Karpas-422 (cell line): ENCODE data around the gene FHIT. TPM values are rescaled to one million over a fixed set of nuclear protein-coding genes. Genes with fewer than 3 reads are reported as not detected.

ENCODE experiments used
- DNase-seq: peaks from one replicate; pipeline ENCODE4 v3.0.0-alpha.2; 2015
- H2AFZ ChIP-seq: fragments of 200-600 bp; sonication (generic); 2 replicates; pipeline ENCODE4 v1.6.1; 2014; ENCODE audit warnings: antibody characterized with exemption, low read length, mixed read lengths
- H3K27ac ChIP-seq: fragments of 200-600 bp; sonication (generic); 2 replicates; pipeline ENCODE4 v1.5.1; 2014; ENCODE audit warnings: mild to moderate bottlenecking, low read length, moderate library complexity
- H3K27me3 ChIP-seq: fragments of 200-600 bp; sonication (generic); 2 replicates; pipeline ENCODE4 v1.6.1; 2014; ENCODE audit warnings: low read length, mixed read lengths
- H3K36me3 ChIP-seq: fragments of 200-600 bp; sonication (generic); 2 replicates; pipeline ENCODE4 v1.6.1; 2014; ENCODE audit warnings: low read length, mixed read lengths; ENCODE audit not compliant: insufficient read depth
- H3K4me1 ChIP-seq: fragments of 200-600 bp; sonication (generic); 2 replicates; pipeline ENCODE4 v1.6.1; 2014; ENCODE audit warnings: mild to moderate bottlenecking, low read length, mixed read lengths
- H3K4me2 ChIP-seq: fragments of 200-600 bp; sonication (generic); 2 replicates; pipeline ENCODE4 v1.6.1; 2014; ENCODE audit warnings: low read length, low read depth, mild to moderate bottlenecking; ENCODE audit not compliant: poor library complexity, severe bottlenecking
- H3K4me3 ChIP-seq: fragments of 200-600 bp; sonication (generic); 2 replicates; pipeline ENCODE4 v1.5.1; 2014; ENCODE audit warnings: mild to moderate bottlenecking, antibody characterized with exemption, low read length, mixed read lengths
- H3K79me2 ChIP-seq: fragments of 200-600 bp; sonication (generic); 2 replicates; pipeline ENCODE4 v1.6.1; 2014; ENCODE audit warnings: mild to moderate bottlenecking, low read length, mixed read lengths
- H3K9ac ChIP-seq: fragments of 200-600 bp; sonication (generic); 2 replicates; pipeline ENCODE4 v1.6.0; 2014; ENCODE audit warnings: low read length
- H3K9me2 ChIP-seq: fragments of 200-600 bp; sonication (generic), shearing (Covaris generic); replicated peaks from 2 replicates; pipeline ENCODE4 v1.6.0; 2014; ENCODE audit warnings: mild to moderate bottlenecking, low read length, moderate library complexity; ENCODE audit not compliant: insufficient read depth
- H3K9me3 ChIP-seq: fragments of 300-700, 200-600 bp; sonication (generic); 2 replicates; pipeline ENCODE4 v1.6.1; 2014; ENCODE audit warnings: low read length, mixed read lengths
- H4K20me1 ChIP-seq: fragments of 200-600 bp; sonication (generic); 2 replicates; pipeline ENCODE4 v1.6.1; 2014; ENCODE audit warnings: mild to moderate bottlenecking, antibody characterized with exemption, low read length, low read depth; ENCODE audit not compliant: insufficient read depth
- total RNA-seq: library from RNA; depleted of rRNA; stranded (reverse); fragments of >200 nt; shearing (Covaris generic); gene quantifications from 2 replicates; pipeline ENCODE4 v1.2.3, GENCODE V29; 2014; ENCODE audit warnings: low replicate concordance

Gene FHIT
- total RNA-seq, 1 experiment from 2014 or later = not detected

GRCh38 chr3:59766200-59766872 is 1484.9 kb downstream of the FHIT start:
- DNase-seq = no peak
- Histone ChIP-seq H3K9me2 (no peaks in the 10 kb centered on the region), H3K4me2 (no peak overlapping the region), H3K9me3 (no peaks in the 10 kb centered on the region), H3K9ac (no peak overlapping the region), H2AFZ (no peak overlapping the region), H3K79me2 (no peaks in the 10 kb centered on the region), H3K4me1 (no peaks in the 10 kb centered on the region), H3K36me3 (no peaks in the 10 kb centered on the region), H3K27ac (no peak overlapping the region), H3K27me3 (no peaks in the 10 kb centered on the region), H3K4me3 (no peak overlapping the region), H4K20me1 (no peaks in the 10 kb centered on the region)

GRCh38 chr3:59764171-59764570 is 1487.1 kb downstream of the FHIT start:
- H3K4me2 ChIP-seq = no peak overlapping the region
- H3K9ac ChIP-seq = no peak overlapping the region
- H3K4me3 ChIP-seq = no peak overlapping the region
- DNase-seq = no peak
- H3K27me3 ChIP-seq = no peaks in the 10 kb centered on the region
- H3K79me2 ChIP-seq = no peaks in the 10 kb centered on the region
- no peaks in the 10 kb centered on the region for H3K9me3 ChIP-seq
- no peaks in the 10 kb centered on the region for H4K20me1 ChIP-seq
- H2AFZ ChIP-seq = no peak overlapping the region
- H3K4me1 ChIP-seq = no peaks in the 10 kb centered on the region
- H3K9me2 ChIP-seq = no peaks in the 10 kb centered on the region
- no peak overlapping the region for H3K27ac ChIP-seq
- H3K36me3 ChIP-seq = no peaks in the 10 kb centered on the region

- Histone ChIP-seq H4K20me1 (no peaks in the 10 kb centered on the region), H3K9me3 (no peaks in the 10 kb centered on the region), H3K27me3 (no peaks in the 10 kb centered on the region), H3K36me3 (no peaks in the 10 kb centered on the region), H3K9ac (no peak overlapping the region), H3K9me2 (no peaks in the 10 kb centered on the region), H3K27ac (no peak overlapping the region), H3K4me2 (no peak overlapping the region), H3K79me2 (no peaks in the 10 kb centered on the region), H3K4me1 (no peaks in the 10 kb centered on the region), H3K4me3 (no peak overlapping the region), H2AFZ (no peak overlapping the region)
- no peak for DNase-seq
Measured at GRCh38 chr3:59762941-59763340, 1488.3 kb downstream of the FHIT start.

- H2AFZ ChIP-seq = no peak overlapping the region
- no peaks in the 10 kb centered on the region for H4K20me1 ChIP-seq
- H3K4me1 ChIP-seq = no peaks in the 10 kb centered on the region
- H3K4me2 ChIP-seq = no peak overlapping the region
- no peak for DNase-seq
- no peak overlapping the region for H3K27ac ChIP-seq
- no peak overlapping the region for H3K4me3 ChIP-seq
- no peaks in the 10 kb centered on the region for H3K9me3 ChIP-seq
- no peaks in the 10 kb centered on the region for H3K79me2 ChIP-seq
- no peaks in the 10 kb centered on the region for H3K9me2 ChIP-seq
- H3K27me3 ChIP-seq = no peaks in the 10 kb centered on the region
- H3K36me3 ChIP-seq = no peaks in the 10 kb centered on the region
- no peak overlapping the region for H3K9ac ChIP-seq
Measured at GRCh38 chr3:59759298-59760031, 1491.8 kb downstream of the FHIT start.

GRCh38 chr3:59758672-59759071 is 1492.6 kb downstream of the FHIT start:
- DNase-seq = no peak
- no peaks in the 10 kb centered on the region for H3K27me3 ChIP-seq
- no peaks in the 10 kb centered on the region for H4K20me1 ChIP-seq
- no peaks in the 10 kb centered on the region for H3K36me3 ChIP-seq
- H3K4me2 ChIP-seq = no peak overlapping the region
- no peak overlapping the region for H3K9ac ChIP-seq
- H3K27ac ChIP-seq = no peak overlapping the region
- no peaks in the 10 kb centered on the region for H3K9me2 ChIP-seq
- no peaks in the 10 kb centered on the region for H3K4me1 ChIP-seq
- H3K4me3 ChIP-seq = no peak overlapping the region
- no peak overlapping the region for H2AFZ ChIP-seq
- H3K9me3 ChIP-seq = no peaks in the 10 kb centered on the region
- no peaks in the 10 kb centered on the region for H3K79me2 ChIP-seq

GRCh38 chr3:59756934-59757333 is 1494.3 kb downstream of the FHIT start:
- Histone ChIP-seq H3K4me1 (no peaks in the 10 kb centered on the region), H3K27me3 (no peaks in the 10 kb centered on the region), H4K20me1 (no peaks in the 10 kb centered on the region), H3K4me2 (no peak overlapping the region), H3K9me2 (no peaks in the 10 kb centered on the region), H3K36me3 (no peaks in the 10 kb centered on the region), H3K9ac (no peak overlapping the region), H3K27ac (no peak overlapping the region), H3K9me3 (no peaks in the 10 kb centered on the region), H3K79me2 (no peaks in the 10 kb centered on the region), H2AFZ (no peak overlapping the region), H3K4me3 (no peak overlapping the region)
- DNase-seq = no peak

- Histone ChIP-seq H3K4me2 (no peak overlapping the region), H3K9ac (no peak overlapping the region), H3K9me2 (no peaks in the 10 kb centered on the region), H3K36me3 (no peaks in the 10 kb centered on the region), H3K4me1 (no peaks in the 10 kb centered on the region), H3K4me3 (no peak overlapping the region), H2AFZ (no peak overlapping the region), H3K9me3 (no peaks in the 10 kb centered on the region), H3K27me3 (no peaks in the 10 kb centered on the region), H3K79me2 (no peaks in the 10 kb centered on the region), H4K20me1 (no peaks in the 10 kb centered on the region), H3K27ac (no peak overlapping the region)
- no peak for DNase-seq
Measured at GRCh38 chr3:59754456-59755129, 1496.7 kb downstream of the FHIT start.

GRCh38 chr3:59753808-59754450 is 1497.3 kb downstream of the FHIT start:
- Histone ChIP-seq H3K9ac (no peak overlapping the region), H3K4me3 (no peak overlapping the region)

More at GRCh38 chr3:59753808-59754450, 1497.3 kb downstream of the FHIT start:
- Histone ChIP-seq H3K79me2 (no peaks in the 10 kb centered on the region), H3K27ac (no peak overlapping the region), H3K9me3 (no peaks in the 10 kb centered on the region), H4K20me1 (no peaks in the 10 kb centered on the region), H3K4me2 (no peak overlapping the region), H3K4me1 (no peaks in the 10 kb centered on the region), H3K9me2 (no peaks in the 10 kb centered on the region), H3K36me3 (no peaks in the 10 kb centered on the region), H3K27me3 (no peaks in the 10 kb centered on the region), H2AFZ (no peak overlapping the region)
- DNase-seq = no peak
